HepG2 (cell line): ENCODE data around the gene NCBP1.

ENCODE experiments used
- GATA4 ChIP-seq: sonication (generic); IDR thresholded peaks from 2 replicates; pipeline ENCODE4 v1.6.1; 2016; ENCODE audit warnings: antibody characterized with exemption, low read depth, borderline replicate concordance
- POLR2A ChIP-seq, 2 experiments: IDR thresholded peaks; 2 replicates each; pipeline ENCODE4 v1.6.1; 2011; ENCODE audit warnings: low read depth in 2 of 2, low read length in 2 of 2, mild to moderate bottlenecking in 1 of 2, moderate library complexity in 1 of 2; ENCODE audit not compliant: insufficient read depth in 1 of 2

DNA sequence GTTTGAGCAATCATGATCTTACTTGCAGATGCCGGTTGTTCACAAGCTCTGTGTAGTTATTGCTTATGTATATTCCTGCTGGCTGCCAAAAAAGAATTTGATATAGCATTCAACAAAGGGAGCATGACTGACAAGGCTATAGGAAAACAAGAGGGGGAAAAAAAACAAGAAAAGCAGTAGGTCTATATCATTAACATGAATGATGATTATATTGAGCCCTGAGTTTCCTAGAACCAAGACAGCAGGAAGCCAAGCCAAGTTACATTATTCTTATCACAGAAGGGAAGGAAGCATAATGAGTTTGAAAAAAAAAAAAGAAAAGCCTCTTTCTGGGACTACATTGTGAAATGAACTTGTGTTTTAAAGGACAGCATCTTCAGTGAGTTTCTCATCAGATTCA is 41.5 kb upstream of the NCBP1 start:
- TF ChIP-seq GATA4: no peak
- TF ChIP-seq POLR2A (IDR thresholded peaks at IDR 0.05; ENCODE audit: insufficient read depth in 1 of 2, low read depth in 2 of 2, low read length in 2 of 2): no peak
